SH-SY5Y (cell line): ENCODE measurements around the gene CAMTA1.

ENCODE experiments used
- GATA2 ChIP-seq: IDR thresholded peaks from 2 replicates; pipeline ENCODE4 v1.6.1; 2011; ENCODE audit warnings: mild to moderate bottlenecking, low read depth, low read length
- GATA3 ChIP-seq: IDR thresholded peaks from 2 replicates; pipeline ENCODE4 v1.6.1; 2011; ENCODE audit warnings: low read depth, mild to moderate bottlenecking, low read length, moderate library complexity

GRCh38 chr1:6953907-6954364, 168.7 kb downstream of the CAMTA1 start:
- no peak for TF ChIP-seq GATA3
- TF ChIP-seq GATA2, result no peak
